Cardiac fibroblast (primary cell): Measurements from ENCODE around the gene FUCA1.

Source experiments
- DNase-seq, 2 donors: peaks; one replicate each; pipeline versions ENCODE4 v3.0.0 to v3.0.0-alpha.2; 2010; ENCODE audit warnings: low read depth in 2 of 2
- H3K4me3 ChIP-seq, 2 donors: replicated peaks in 1 of 2; 1 replicate in 1 of 2; 2 replicates in 1 of 2; pipeline ENCODE4 v1.5.1; 2011; ENCODE audit warnings: low read depth in 2 of 2, low read length in 2 of 2, mild to moderate bottlenecking in 2 of 2, moderate library complexity in 1 of 2
- CTCF ChIP-seq: IDR thresholded peaks from one replicate; pipeline ENCODE4 v1.5.1; 2011; ENCODE audit warnings: low read depth, mild to moderate bottlenecking, low read length, inconsistent platforms

Gene FUCA1

GRCh38 chr1:23867895-23868556 is at the start of gene FUCA1:
TSS of gene FUCA1 (minus strand) at chr1:23868290. CDS start at chr1:23868286, 4 bp downstream.
- peak; percentile 98 for TF ChIP-seq CTCF
- peak; percentile 86 to 89 for DNase-seq

GRCh38 chr1:23916209-23917131 is 48.4 kb upstream of the FUCA1 start:
- peak; percentile 67 for TF ChIP-seq CTCF
- no peak overlapping the region for H3K4me3 ChIP-seq
- DNase-seq = peak; percentile 67 to 77

More at GRCh38 chr1:23867895-23868556, at the start of gene FUCA1:
- H3K4me3 ChIP-seq = peak within 1 kb of the TSS; percentile 59 to 68

- no peak overlapping the region for H3K4me3 ChIP-seq
- no peak for DNase-seq
- no peak for TF ChIP-seq CTCF
These were observed 47.4 kb upstream of the FUCA1 start for GRCh38 chr1:23915466-23915865.

GRCh38 chr1:23914921-23915320 is 46.8 kb upstream of the FUCA1 start:
- no peak overlapping the region for H3K4me3 ChIP-seq
- TF ChIP-seq CTCF = no peak
- DNase-seq = no peak

- no peak within 1 kb of the TSS for H3K4me3 ChIP-seq
- no peak for TF ChIP-seq CTCF
- no peak for DNase-seq
These were observed 45.3 kb upstream of the FUCA1 start, which contains the start of gene CNR2 for GRCh38 chr1:23913212-23913880. TSS of gene CNR2 (minus strand) at chr1:23913362. CDS start at chr1:23875617, 37,745 bp downstream.

GRCh38 chr1:23911921-23912320 is 43.8 kb upstream of the FUCA1 start:
- H3K4me3 ChIP-seq = no peak overlapping the region
- no peak for TF ChIP-seq CTCF
- DNase-seq = no peak
